Psoas muscle (tissue), 8 donors: Measurements from ENCODE around the gene NEK10. TPM values are rescaled to one million over a fixed set of nuclear protein-coding genes. Genes with fewer than 3 reads are reported as not detected.

ENCODE experiments used
- ATAC-seq, 4 donors: fragments of 200-7000 bp; cut with Tn5 transposase; one replicate each; pipeline ENCODE4 v1.9.1; 2020; ENCODE audit warnings: moderate library complexity in 3 of 4, mild to moderate bottlenecking in 2 of 4
- DNase-seq, 2 donors: peaks; one replicate each; pipeline ENCODE4 v3.0.0-alpha.2; 2020
- H3K27ac ChIP-seq: fragments of 200-600 bp; one replicate; pipeline ENCODE4 v1.8.0; 2022
- H3K27me3 ChIP-seq, 3 donors: fragments of 200-600 bp in 1 of 3; one replicate each; pipeline versions ENCODE4 v1.6.1 to v1.8.0; 2013 to 2022; ENCODE audit warnings: low read length in 2 of 3, mild to moderate bottlenecking in 2 of 3, moderate library complexity in 1 of 3; ENCODE audit not compliant: insufficient read depth in 3 of 3
- H3K36me3 ChIP-seq, 2 donors: fragments of 200-600 bp in 1 of 2; one replicate each; pipeline versions ENCODE4 v1.6.1 to v1.8.0; 2013 to 2022; ENCODE audit warnings: low read depth in 1 of 2, mild to moderate bottlenecking in 1 of 2, moderate library complexity in 1 of 2; ENCODE audit not compliant: insufficient read depth in 1 of 2
- H3K4me1 ChIP-seq: fragments of 200-600 bp; one replicate; pipeline ENCODE4 v1.8.0; 2022
- H3K4me3 ChIP-seq: fragments of 200-600 bp; one replicate; pipeline ENCODE4 v1.8.0; 2022; ENCODE audit warnings: mild to moderate bottlenecking
- H3K9me3 ChIP-seq: fragments of 200-600 bp; one replicate; pipeline ENCODE4 v1.8.0; 2022
- CTCF ChIP-seq: fragments of 200-600 bp; IDR thresholded peaks from one replicate; pipeline ENCODE4 v1.8.0; 2022; ENCODE audit warnings: antibody characterized with exemption
- WGBS, 3 donors: extraction: QIAGEN DNeasy Blood & Tissue Kit; methylation state at CpG; one replicate each; pipeline versions ENCODE4 v1.1.6 to v1.1.7; 2013; 5-methylcytosine and 5-hydroxymethylcytosine counted together
- intact Hi-C, 2 donors: fragments of 100-400 bp; cut with DNase I; formaldehyde crosslinking; loops; one replicate each; pipeline versions ENCODE4 v1.11.0 to v1.14.2; 2022
- polyA plus RNA-seq, 3 donors: library from polyadenylated mRNA; stranded (reverse); fragments of 200-250 nt; gene quantifications; one replicate each; pipeline ENCODE4 v1.2.3, GENCODE V29; 2013
- total RNA-seq, 4 donors: library from RNA; stranded (reverse); fragmentation: NEBNext Ultra II Directional in 2 of 4; extraction: Animal tissue kit (Norgen Biotek cat#: 25700) in 2 of 4; gene quantifications; one replicate each; pipeline versions ENCODE4 v1.2.1 to v1.2.4, GENCODE V29; 2021 to 2023
- donor health status: healthy with polysubstance abuse.
- donor health status: DM: no; HTN: no; CAD: no; lungs with moderate emphysema.
- donor health status: Bipolar disorder and iron deficiency.
- donor health status: healthy.
- donor health status: DM: yes; HTN: yes; CAD: no.
- donor health status: DM: no; HTN: no; CAD: no.
- donor health status: DM: no; HTN: no; CAD: no.
- donor health status: DM: yes; HTN: yes; CAD: no.

NEK10 gene
- total and polyA plus RNA-seq, 7 donors: 0.44 to 16.6 (median 5.0) TPM

DNA sequence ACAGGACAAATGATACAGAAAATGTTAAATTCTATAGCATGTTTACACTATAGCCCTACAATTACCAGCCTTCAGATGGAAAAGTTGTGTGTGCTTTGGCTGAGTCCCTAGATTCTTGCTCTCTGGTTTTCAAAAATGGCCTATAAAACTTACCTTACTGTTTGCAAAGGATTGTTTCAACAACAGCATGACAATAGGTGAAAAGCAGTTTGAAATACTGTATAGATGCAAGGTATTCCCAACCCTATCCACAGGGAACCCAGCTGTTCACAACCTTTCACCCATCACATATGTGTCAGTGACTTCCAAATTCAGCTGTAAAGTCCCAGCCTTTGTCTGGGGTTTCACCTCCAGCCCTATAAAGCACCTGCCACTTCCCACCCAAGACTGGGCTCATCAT lies 97.3 kb downstream of the NEK10 start:
- no peaks in the 10 kb centered on the region for H3K9me3 ChIP-seq
- ATAC-seq (no peak), DNase-seq (no peak)
- H3K27ac ChIP-seq: no peak overlapping the region
- intact Hi-C loops: no loop called here
- TF ChIP-seq CTCF: no peak
- no peak overlapping the region for H3K4me3 ChIP-seq
- no peaks in the 10 kb centered on the region for H3K4me1 ChIP-seq
- no peaks in the 10 kb centered on the region for H3K27me3 ChIP-seq
- H3K36me3 ChIP-seq: peaks cover 0 to 13% of the 10 kb centered on the region in 2 donors

DNA sequence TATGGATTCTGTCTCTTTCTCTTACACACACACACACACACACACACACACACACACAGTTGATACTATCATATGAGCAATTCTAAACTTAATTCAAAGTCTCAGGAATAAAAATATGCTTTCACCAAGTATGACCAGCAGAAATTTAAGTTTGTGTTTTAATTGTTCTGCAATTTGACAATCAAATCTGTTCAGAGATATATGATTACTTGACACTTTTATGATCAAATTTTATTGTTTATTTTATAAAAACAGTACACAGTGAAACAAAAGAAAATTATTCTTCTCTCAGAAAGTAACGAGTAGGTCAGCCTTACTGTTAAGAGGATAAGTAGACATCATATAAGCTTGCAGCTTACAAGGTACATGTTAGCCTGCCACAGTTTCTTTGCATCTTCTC lies 114.3 kb downstream of the NEK10 start:
- 76 to 87% (median 84%) methylated on average over 1 of the region's 1 CpG for WGBS, 3 donors
- H3K4me1 ChIP-seq: no peaks in the 10 kb centered on the region

DNA sequence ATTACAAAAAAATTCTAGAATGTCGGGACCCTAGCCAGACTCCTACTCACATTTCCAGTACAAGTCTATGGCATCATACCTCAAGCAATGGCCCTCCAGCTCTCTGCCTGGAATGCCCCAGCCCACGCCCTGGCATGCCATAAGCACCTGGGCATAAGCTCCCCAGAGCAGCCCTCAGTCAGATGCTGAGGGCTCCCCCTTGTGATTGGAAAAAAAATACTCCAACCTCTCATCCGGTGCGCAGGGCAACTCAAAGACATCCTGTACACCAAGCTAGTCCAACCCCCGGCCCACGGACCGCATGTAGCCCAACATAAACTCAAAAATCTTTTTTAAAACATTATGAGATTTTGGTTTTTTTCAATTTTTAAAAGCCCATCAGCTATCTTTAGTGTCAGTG lies 115.4 kb downstream of the NEK10 start:
- TF ChIP-seq CTCF: peak; percentile 32
- H3K9me3 ChIP-seq: no peaks in the 10 kb centered on the region
- WGBS, 3 donors: 67 to 68% (median 67%) methylated on average over 7 of the region's 7 CpGs
- intact Hi-C loops: loop anchor here in 1 of 2 donors (2.0 kb wide), 1 partner anchor 119 kb away; no protein-coding TSS in a partner anchor
- no peak overlapping the region for H3K4me3 ChIP-seq
- ATAC-seq (peak; percentile 57 to 81 (median 71)), DNase-seq (peak in 1 of 2 donors; percentile 44)
- peaks cover 0 to 9% of the 10 kb centered on the region in 2 donors for H3K36me3 ChIP-seq
- no peaks in the 10 kb centered on the region for H3K4me1 ChIP-seq
- no peak overlapping the region for H3K27ac ChIP-seq
- no peaks in the 10 kb centered on the region for H3K27me3 ChIP-seq

More for the DNA sequence above, 114.3 kb downstream of the NEK10 start:
- no peak for DNase-seq
- no peak for ATAC-seq
- Histone ChIP-seq H3K36me3 (peaks cover 0 to 9% of the 10 kb centered on the region in 2 donors), H3K27ac (no peak overlapping the region), H3K27me3 (no peaks in the 10 kb centered on the region), H3K4me3 (no peak overlapping the region), H3K9me3 (no peaks in the 10 kb centered on the region)
- intact Hi-C loops: loop anchor here in 1 of 2 donors (2.0 kb wide), 1 partner anchor 120 kb away; no protein-coding TSS in a partner anchor
- no peak for TF ChIP-seq CTCF

DNA sequence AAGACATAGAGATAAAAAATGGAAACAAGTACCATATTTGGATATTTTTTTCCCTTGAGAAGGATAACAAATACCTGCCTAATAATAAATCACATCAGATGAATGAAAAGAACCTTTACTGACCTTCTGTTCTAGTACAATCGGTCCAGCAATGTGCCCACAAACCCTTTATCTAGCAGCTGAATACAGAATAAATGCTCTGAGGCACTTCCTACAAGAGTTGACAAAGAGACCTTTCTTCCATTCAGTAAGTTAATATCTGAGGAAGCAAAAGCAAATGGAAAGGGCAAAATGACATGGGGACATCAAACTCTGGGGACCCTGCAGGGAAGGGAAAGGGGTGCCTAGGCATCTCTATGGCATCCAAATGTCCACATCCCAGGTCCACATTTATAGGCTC lies 115.8 kb downstream of the NEK10 start:
- no peak for ATAC-seq
- Histone ChIP-seq H3K4me3 (no peak overlapping the region), H3K27ac (no peak overlapping the region), H3K9me3 (no peaks in the 10 kb centered on the region), H3K27me3 (no peaks in the 10 kb centered on the region), H3K4me1 (no peaks in the 10 kb centered on the region), H3K36me3 (peaks cover 0 to 9% of the 10 kb centered on the region in 2 donors)
- no peak for TF ChIP-seq CTCF
- 35 to 70% (median 54%) methylated on average over 1 of the region's 1 CpG for WGBS, 3 donors
- DNase-seq: no peak
- intact Hi-C loops: no loop called here

DNA sequence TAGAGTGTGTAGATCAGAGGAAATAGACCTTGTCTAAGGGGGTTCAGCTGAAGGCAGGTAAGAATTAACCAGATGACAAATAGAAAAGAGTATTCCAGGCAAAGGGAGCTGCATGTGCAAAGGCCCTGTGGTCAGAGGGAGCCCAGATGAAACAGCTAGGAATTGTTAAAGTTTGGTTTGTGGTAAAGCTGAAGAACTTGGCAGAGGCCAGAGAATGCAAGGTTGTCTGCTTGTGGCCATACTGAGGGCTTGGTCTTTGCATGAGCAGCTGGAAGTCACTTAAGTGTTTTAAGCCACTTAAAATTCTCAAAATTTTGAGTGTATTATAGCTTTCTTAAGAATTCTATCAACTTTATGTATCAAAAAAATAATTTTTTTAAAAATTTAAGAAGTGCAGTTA lies 116.5 kb downstream of the NEK10 start:
- H3K4me1 ChIP-seq: no peaks in the 10 kb centered on the region
- no peak overlapping the region for H3K4me3 ChIP-seq
- no peaks in the 10 kb centered on the region for H3K27me3 ChIP-seq
- ATAC-seq (no peak), DNase-seq (no peak)
- intact Hi-C loops: no loop called here
- no peak for TF ChIP-seq CTCF
- H3K36me3 ChIP-seq: peaks cover 0 to 9% of the 10 kb centered on the region in 2 donors
- H3K27ac ChIP-seq: no peak overlapping the region
- no peaks in the 10 kb centered on the region for H3K9me3 ChIP-seq
